Tongue (tissue), 2 donors: ENCODE measurements around the gene BIRC3. TPM values are rescaled to one million over a fixed set of nuclear protein-coding genes. Genes with fewer than 3 reads are reported as not detected.
"Not testable (repeated sequence)": the region's sequence is repeated elsewhere in the genome, so short reads cannot be mapped to it uniquely, and the experiment has no call there.

Experiments used
- DNase-seq: peaks from one replicate; pipeline ENCODE4 v3.0.0-alpha.2; 2015
- total RNA-seq: library from RNA; depleted of rRNA; stranded (reverse); fragments of >200 nt; gene quantifications from one replicate; pipeline ENCODE4 v1.2.3, GENCODE V29; 2014

BIRC3 gene
- total RNA-seq, 1 donor from 2014 or later, result 4.9 TPM

DNA sequence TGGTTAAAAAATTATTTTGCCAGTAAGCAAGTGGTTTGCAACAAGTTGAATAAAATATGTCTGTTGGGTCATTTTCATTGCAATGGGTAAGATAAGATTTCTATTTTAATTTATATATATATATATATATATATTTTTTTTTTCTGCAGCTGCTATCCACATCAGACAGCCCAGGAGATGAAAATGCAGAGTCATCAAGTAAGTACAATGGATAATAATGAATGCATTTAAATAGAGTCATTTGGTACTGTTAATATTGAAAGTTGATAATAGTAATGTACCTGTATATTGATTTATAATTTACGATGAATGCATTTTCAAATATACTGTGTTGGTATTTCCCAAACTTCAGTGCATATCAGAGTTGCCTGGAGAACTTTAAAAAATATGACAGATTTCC is 11.5 kb downstream of the BIRC3 start:
- no peak for DNase-seq

DNA sequence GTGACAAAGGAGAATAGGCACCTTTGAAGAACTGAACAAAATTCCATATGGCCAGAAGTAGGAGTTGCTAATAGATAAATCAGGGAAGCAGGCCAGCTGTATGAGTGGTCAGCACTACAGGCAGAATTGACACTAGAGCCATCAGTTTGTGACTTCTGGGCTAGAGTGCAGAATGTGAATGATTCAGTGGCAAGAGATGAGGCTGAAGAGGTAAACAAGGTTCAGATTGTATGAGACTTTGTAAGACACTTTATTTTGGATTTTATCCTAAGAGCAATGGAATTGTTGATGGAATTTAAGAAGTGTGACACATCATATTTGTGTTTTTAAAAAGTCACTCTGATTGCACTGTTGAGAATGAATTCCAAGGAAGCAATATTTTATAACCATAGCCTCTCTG is 12.9 kb downstream of the BIRC3 start:
- no peak for DNase-seq

DNA sequence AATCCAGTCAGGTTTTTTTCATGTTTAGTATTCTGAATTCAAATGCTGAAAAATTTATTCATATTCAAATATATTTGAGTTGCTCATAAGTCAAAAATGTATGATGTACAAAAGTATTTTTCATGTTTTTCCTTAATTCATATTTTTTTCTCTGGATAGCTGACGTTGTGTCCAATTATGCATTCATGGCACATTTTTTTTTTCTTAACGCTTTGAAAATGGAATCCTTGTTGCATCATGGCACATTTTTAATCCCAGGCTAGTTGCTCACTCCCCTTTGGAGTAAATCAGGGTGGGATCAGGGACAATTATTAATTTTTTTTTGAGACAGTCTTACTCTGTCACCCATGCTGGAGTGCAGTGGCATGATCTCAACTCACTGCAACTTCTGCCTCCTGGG is 14.1 kb downstream of the BIRC3 start:
- DNase-seq, result no peak

DNA sequence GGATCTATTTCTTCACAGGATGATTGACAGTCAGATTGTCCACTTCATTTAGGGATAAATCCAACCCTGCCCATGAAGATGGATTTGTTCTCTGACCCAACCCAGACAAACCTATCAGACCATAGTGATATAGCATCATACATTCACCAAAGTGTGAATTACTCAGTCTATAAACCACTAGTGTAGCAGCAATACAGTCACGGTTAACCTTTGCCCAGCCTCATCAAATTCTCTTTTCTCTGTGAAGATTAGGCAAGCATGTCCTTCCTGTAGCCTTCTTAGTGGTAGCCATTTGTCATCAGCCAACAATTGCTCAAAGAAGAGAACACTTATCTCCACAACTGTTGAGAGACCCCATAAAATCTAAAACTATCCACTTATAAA is 15.3 kb downstream of the BIRC3 start:
- no peak for DNase-seq

DNA sequence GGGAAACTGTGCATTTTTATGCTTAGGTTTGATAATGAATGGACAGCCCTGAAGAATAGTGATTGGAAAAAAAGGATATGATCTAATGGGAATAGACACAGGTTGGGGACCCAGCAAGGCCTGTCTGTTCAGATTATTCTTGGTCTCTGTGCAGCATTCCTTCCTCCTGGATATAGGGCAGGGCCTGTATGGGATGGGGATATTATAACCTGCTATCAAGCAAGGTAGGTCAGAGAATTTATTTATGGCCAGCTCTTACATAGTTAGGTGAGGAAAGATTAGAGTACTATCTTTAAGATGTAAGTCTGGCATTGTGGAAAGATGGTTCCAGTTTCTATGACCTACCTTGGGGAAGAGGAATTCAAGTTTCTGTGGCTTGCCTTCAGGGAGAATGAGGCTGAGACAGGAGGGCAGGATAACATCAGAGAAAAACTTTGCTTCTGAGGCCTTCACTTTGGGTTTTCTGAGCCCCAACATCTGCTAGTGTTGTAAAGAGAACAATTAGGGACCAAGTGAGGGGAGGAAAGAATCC is 21.3 kb downstream of the BIRC3 start:
- DNase-seq, result no peak

DNA sequence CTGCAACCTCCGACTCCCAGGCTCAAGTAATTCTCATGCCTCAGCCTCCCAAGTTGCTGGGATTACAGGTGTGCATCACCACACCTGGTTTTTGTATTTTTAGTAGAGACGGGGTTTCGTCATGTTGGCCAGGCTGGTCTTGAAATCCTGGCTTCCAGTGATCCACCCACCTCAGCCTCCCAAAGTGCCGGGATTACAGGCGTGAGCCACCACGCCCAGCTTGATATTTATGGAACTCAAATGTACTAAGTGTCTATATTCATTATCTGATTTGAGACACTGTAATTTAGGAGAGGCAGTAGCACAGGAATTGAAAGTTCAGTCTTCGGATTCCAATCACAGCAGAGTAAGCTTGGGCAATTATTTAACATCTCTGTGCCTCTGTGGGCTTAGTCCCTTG is 24.0 kb downstream of the BIRC3 start:
- DNase-seq, result not testable (repeated sequence)

DNA sequence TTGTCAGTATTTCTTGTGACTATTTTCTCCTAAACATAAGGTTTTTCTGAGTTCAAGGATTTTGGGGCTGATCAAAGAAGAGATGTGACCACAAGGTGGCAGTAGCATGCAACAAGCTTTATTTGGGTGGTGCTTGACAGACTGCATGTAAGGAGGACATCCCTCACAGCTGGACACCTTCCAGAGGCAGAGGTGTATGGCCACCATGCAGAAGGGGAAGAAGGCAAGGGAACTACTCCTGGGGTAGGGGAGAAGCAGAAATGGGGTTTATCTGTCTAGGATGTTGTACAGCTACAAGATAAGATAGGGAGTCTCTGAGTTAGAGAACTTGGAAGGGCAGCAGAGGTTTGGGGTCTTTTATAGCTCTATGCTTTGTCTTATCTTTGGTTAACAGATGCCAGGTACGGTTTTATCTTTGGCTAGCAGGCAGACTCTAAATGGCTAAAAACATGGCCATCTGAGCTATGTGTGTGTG is 24.6 kb downstream of the BIRC3 start:
- DNase-seq, result peak; percentile 91

DNA sequence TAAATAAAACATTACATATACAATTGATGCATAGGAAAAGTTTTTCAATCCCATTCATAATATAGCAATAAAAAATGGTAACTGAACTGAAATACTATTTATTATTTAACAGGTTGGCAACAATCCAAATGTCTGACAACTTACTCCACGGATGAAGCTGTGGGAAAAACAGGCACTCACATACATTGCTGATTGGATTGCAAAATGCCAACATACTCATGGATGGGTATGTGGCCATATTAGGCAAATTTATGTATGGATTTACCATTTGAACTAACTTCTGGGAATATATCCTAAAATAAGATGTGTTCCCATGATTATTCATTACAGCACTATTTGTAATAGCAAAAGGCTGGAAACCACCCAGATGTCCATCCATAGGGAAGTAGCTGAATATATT is 26.5 kb downstream of the BIRC3 start:
- DNase-seq, result no peak

DNA sequence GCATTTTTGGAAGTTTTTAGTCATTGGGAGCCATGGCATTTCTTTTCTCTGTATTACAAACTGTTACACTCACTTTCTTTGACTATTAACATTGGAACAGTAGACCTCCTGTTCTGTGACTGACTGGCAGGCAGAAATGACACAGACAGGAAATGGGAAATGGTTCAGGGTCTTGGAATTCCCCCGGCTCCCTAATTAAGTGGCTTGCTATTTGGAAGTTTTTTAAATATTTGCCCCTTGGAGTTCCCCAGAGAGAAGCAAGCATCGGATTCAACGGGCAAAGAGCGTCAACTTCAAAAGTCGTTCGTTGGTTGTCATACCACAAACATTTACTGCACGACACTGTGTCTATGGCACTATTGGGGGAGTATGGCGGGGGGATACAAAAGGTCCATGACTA is 28.6 kb downstream of the BIRC3 start:
- peak; percentile 43 for DNase-seq

DNA sequence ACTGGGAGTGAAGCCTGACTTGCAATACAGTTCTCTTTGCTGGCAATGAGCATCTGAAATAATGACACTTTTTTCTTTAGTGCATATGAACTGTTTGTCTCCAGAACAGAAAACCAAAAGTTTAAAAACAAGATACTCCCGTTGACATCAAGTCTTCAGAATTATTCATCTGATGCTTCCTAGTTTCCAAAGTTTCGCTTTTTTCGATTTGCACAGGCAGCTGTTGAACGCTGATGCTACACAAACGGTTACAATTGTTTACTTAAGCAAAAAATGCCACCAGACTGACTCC is 29.1 kb downstream of the BIRC3 start:
- DNase-seq, result no peak

DNA sequence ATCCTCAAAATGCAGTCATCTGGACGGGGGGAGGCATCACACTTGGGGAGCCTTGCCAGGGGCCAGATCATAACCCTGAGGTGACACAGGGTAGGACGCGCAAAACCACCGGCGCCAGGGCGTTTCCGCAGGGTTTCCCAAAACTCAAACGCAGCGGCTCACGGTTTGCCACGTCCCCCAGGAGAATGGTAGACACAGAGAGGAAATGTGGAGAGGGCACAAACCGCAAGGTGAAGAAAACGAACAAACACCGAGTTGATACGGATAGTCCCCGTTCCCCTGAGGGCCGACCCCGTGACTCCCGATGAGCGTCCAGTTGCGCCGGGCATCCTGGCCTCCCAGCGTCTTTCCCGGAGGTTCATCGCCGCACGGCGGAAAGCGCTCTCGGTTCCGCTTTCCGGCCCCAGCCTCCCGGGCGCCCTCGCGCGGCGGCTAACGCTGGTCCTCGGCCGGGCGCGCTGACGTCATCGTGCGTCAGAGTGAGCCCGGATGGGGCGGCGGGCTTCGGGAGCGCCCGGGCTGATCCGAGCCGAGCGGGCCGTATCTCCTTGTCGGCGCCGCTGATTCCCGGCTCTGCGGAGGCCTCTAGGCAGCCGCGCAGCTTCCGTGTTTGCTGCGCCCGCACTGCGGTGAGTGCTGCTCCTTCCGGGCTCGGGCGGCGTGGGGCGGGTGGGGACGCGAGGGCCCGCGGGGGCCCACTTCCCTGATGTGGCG is 29.6 kb downstream of the BIRC3 start, which contains the start of gene BIRC2:
BIRC2 (plus strand) TSS at position 467 of the 714 bp plus-strand sequence. CDS start 2,641 bp downstream, outside the sequence.
- DNase-seq, result peak; percentile 98

DNA sequence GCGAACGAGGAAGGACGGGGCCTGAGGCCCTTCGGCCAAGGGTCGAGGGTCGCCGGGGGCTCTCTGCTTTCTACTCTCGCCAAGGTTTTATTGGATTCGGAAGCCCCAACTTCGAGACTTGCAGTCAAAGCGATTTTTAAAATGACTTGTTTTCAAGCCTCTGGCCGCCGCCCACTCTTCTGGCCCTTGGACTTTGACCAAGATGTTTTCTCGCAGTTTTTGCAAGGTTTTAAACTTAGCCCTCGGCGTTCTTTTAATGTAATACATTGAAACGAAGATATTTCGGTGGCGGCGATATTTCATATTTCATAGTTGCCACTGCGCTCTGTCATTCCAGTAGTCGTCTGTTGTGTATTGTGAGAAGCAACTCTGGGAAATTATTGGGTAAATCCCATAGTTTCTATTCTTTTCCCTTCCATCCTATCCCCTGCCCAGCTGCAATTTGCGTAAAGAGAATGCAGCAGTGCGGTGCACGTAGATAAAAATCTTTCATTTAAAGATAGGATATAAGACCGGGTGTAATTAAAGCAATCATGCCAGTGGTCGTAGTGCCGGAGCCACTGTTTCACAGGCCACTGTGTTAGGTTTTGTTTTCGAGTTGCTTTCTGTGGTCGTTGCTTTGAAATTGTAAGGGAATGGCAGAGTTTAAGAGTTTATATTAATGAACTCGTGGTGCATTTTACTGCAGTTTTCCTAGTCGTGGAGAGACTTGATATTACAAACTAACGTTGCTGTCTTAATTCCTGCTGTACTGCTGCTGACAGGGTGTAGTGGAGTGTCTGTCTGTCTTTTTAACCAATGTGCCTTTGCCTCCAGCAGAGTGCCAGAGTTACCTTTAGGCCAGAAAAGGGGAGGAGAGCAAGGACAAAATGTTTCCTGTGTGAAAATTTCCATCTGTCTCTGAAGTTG is 30.4 kb downstream of the BIRC3 start:
- DNase-seq, result peak; percentile 70

DNA sequence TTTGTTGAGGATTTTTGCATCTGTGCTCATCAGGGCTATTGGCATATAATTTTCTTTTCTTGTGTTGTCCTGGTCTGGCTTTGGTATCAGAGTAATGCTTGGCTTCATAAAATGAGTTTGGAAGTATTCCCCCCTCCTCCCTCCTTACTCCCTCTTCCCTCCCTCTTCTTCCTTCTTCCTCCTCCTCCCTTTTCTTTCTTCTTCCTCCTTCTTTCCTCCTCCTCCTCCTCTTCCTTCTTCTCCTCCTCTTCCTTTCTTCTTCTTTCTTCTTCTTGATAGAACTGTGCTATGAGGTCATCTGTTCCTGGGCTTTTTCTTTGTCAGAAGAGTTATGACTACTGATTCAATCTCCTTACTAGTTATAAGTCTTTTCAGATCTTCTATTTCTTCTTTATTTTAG is 39.8 kb downstream of the BIRC3 start:
- no peak for DNase-seq

DNA sequence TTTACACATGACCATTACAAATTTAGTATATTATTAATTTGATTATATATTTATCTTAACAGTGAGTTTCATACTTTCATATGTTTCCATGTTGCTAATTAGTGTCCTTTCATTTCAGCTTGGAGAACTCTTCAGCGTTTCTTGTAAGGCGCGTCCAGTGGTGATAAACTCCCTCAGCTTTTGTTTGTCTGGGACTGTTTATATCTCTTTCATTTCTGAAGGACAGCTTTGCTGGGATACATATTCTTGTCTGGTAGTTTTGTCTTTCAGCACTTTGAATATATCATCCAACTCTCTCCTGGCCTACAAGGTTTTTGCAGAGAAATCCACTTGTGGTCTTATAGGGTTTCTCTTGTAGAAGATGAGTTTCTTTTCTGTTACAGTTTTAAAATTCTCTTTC is 42.1 kb downstream of the BIRC3 start:
- no peak for DNase-seq

DNA sequence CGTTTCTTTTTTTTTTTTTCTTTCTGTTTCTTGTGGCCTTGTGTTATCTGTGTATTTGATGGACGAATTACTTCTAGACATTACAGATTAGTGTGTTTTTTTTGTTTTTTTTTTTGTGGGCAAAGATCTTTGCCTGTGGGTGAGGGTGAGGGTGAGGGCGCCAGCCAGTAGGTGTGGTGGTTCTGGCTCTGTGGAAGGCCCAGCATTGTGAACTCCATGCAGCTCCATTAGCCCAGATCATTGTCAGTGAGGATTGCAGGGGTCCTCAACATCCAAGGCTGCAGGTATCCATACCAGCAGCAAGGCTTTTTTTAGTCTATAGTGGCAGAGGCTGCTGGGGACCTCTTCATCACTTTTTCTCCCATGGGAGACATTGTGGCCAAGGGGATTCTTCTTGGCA is 43.4 kb downstream of the BIRC3 start:
- DNase-seq, result no peak

DNA sequence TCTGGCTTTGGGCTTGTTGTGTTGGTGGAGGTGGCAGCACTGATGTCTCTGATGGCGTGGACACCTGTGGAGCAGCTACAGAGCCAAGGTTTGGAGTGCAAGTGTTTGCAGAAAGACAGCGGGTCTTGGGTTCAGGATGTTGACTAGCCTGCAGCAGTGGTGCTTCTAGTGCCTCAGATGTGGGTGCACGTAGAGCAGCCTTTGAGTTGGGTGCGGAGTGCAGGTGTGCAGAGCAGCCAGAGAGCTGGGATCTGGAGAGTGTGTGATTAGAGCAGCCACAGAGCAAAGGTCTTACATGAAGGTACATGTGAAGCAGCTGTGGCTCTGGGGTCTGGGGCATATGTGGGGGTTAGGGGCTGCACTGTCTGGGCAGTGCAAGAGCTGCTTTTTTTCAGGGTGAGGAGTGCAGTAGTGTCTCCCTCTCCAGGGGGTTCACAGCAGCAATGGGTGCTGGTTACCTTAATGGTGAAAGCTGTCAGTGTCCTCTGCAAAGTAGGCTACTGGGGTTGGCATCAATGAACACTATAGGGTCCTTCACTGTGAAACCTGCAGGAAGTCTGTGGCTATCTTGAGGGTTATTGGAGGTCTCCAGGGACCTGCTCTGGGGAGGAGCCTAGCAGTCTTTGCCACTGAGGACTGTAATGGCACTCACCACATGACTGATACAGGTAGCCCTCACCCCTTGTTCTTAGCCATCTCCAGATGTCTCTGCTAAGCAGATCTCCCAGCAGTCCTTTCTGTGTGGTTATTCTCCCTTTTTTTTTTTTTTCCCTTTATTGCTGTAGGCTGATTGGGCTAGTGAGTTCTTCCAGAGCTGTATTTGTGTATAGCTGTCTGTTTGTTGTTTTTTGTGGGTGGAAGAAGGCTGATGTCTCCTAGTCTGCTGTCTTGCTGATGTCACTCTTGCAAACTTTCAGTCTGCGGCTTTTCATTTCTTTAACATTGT is 44.1 kb downstream of the BIRC3 start:
- DNase-seq, result no peak

DNA sequence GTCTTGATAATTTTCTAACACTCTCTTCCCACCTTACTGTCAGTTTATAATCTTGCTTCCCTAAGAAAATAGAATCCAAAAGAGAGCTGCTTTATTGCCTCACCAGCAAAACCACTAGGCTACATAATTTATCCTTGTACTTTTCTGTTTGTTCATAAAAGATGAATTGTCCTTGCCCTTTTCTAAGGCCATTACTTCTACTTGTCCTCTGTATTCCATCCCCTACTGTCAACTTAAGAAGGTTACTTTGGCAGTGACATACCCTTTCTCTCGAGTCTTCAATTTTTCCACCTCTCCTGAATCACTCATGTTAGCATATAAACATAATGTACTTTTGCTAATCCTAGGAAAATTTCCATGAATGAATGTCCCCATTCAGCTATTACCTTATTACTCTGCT is 47.7 kb downstream of the BIRC3 start:
- no peak for DNase-seq

DNA sequence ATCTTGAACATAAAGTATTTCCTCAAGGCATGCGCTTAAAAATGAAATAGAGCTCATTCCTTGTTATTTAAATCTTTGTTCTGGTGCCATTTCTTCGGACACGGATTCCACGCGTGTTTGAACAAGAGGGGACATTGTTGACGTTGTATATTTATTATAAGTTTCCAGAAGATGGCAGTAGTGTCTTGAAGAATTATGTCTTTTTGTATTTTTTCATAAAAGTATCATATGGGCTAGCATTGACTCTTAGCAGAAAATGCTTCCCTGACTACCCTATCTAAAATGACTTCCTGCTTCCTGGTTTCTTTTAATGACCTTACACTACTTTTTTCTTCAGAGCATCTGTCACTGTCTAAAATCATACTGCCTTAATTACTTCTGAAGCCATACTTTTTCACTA is 50.1 kb downstream of the BIRC3 start:
- peak; percentile 48 for DNase-seq

DNA sequence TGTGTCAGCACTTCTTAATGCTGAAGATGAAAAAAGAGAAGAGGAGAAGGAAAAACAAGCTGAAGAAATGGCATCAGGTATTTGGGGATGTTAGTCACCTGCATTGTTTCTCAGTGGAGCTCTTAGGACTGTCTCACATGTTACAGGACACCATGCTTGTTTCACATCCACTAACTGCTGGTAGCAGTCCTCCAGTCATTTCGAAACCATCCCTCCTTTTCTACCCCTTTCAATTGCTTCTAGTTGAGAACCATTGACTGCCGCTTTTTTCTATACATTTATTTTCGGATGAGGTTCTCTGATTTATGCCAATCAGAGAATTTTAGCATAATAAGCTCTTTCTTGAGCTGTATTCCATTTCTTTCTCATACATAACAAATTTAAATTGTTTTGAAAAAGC is 51.2 kb downstream of the BIRC3 start:
- DNase-seq, result no peak

DNA sequence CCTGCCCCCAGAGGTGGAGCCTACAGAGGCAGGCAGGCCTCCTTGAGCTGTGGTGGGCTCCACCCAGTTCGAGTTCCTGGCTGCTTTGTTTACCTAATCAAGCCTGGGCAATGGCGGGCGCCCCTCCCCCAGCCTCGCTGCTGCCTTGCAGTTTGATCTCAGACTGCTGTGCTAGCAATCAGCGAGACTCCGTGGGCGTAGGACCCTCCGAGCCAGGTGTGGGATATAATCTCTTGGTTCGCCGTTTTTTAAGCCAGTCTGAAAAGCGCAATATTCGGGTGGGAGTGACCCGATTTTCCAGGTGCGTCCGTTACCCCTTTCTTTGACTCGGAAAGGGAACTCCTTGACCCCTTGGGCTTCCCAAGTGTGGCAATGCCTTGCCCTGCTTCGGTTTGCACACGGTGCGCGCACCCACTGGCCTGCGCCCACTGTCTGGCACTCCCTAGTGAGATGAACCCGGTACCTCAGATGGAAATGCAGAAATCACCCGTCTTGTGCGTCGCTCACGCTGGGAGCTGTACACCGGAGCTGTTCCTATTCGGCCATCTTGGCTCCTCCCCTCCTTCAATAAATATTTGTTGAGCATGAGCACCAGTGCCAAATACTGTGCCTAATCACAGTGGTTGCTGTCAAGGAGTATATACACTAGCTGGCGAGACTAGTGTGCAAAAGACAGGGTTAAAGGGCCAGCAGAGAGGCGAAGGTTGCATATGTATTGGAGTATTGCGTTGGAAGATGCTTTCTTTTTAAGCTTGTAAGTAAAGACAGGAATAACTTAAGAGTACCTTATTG is 57.5 kb downstream of the BIRC3 start:
- not testable (repeated sequence) for DNase-seq

DNA sequence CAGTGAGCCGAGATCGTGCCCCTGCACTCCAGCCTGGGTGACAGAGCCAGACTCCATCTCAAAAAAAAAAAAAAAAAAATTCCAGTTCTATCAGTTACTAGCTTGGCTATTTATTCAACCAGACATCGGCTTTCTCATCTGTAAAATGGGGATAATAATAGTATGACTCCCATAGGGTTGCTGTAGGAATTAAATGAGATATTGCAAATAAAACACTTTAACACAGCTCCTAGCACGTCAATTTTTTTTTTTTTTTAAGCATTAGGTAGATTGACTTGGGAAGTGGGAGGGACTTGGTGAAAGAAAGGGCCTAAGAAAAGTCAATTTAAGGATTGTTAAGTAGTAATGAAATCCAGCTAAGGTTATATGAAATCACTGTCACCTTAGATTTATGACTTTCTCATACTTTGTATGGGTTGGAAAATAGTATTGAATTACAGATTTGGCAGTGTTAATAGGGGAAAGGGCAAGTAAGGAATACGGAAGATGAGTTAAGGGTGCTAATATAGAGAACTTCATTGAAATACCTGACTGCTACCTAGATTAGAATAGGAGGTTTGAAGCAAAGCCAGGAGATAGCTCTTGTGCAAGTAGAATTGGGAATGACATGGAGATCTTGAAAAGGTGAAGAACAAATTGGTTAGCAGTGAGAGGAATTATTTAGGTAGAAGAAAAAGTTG is 58.6 kb downstream of the BIRC3 start:
- DNase-seq, result no peak
